KBM-7 (cell line): ENCODE results near the gene SLC12A8.

ENCODE experiments used
- DNase-seq: peaks from one replicate; pipeline ENCODE4 v3.0.0-alpha.2; 2015
- in situ Hi-C: fragments of 300-500 bp; cut with MboI; formaldehyde crosslinking; loops from 2 replicates; pipeline ENCODE4 v1.14.3; 2020; ENCODE audit warnings: low sequenced_read_pairs, low pct_unique_long_range_greater_than_20kb, mixed read lengths

The SLC12A8 gene

GRCh38 chr3:125212509-125213363 lies at the start of gene SLC12A8:
TSS of gene SLC12A8 (minus strand) at chr3:125212748. CDS start at chr3:125211349, 1,399 bp downstream.
- in situ Hi-C loops = no loop called here
- DNase-seq = no peak

- in situ Hi-C loops = no loop called here
Measured at GRCh38 chr3:125262161-125262560, 49.6 kb upstream of the SLC12A8 start.

GRCh38 chr3:125261031-125261430 lies 48.5 kb upstream of the SLC12A8 start:
- DNase-seq = no peak
- in situ Hi-C loops = no loop called here

More at GRCh38 chr3:125262161-125262560, 49.6 kb upstream of the SLC12A8 start:
- no peak for DNase-seq

GRCh38 chr3:125260158-125260557 lies 47.6 kb upstream of the SLC12A8 start:
- in situ Hi-C loops = no loop called here

GRCh38 chr3:125257536-125257935 lies 45.0 kb upstream of the SLC12A8 start:
- DNase-seq = peak; percentile 77
- in situ Hi-C loops = no loop called here

More at GRCh38 chr3:125260158-125260557, 47.6 kb upstream of the SLC12A8 start:
- no peak for DNase-seq

DNA sequence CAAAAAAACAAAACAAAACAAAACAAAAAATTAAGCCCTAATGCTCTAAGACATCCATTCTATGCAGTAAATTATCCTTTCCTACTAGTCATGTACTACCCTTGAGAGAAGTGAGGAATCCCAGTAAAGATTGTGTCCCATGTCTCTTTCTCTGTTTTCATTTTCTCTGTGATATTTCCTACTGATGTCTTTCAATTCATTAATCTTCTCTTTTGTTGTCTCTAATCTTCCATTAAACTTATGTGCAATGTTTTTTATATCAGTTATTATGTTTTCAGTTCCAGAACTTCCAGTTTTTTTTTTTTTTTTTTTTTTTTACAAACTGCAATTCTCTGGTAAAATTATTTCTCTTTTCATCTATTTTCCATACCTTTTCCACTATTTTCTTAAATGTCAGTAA lies 44.1 kb upstream of the SLC12A8 start:
- DNase-seq = no peak
- in situ Hi-C loops = no loop called here

DNA sequence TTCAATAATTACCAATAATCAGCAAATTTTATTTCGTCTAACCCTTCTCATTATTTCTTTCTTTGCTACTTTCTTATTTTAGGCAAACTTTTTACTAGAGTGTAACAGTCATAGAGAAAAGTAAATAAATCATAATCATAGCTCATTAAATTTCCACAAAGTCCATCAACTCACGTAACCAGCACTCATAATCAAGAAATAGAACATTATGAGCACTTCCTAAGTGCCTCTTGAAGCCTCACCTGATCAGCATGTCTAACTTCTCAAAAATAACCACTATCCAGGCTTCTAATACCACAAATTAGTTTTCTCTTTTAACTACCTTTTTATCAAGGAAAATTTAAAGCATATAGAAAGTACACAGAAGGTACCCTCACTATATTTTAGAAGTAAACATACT lies 38.4 kb upstream of the SLC12A8 start:
- DNase-seq = no peak
- in situ Hi-C loops = no loop called here

DNA sequence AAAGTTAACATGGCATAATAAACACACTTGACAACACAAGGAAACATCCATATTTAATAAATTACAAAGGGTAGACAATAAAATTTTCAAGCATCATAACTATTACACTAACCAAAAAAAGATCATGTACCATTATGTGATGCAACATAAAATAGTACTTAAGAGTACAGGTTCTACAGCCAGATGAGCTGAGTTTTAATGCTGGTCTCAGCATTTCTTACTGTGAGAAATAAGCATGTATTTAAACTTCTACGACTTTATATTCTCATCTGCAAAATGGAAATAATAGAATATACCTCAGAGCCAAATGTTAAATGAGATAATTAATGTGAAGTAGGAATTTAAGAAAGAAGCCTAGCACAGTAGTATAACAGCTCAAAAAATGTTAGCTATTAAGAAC lies 33.7 kb upstream of the SLC12A8 start:
- in situ Hi-C loops = no loop called here
- no peak for DNase-seq

- no peak for DNase-seq
- in situ Hi-C loops = no loop called here
Measured at GRCh38 chr3:125245521-125245920, 33.0 kb upstream of the SLC12A8 start.

DNA sequence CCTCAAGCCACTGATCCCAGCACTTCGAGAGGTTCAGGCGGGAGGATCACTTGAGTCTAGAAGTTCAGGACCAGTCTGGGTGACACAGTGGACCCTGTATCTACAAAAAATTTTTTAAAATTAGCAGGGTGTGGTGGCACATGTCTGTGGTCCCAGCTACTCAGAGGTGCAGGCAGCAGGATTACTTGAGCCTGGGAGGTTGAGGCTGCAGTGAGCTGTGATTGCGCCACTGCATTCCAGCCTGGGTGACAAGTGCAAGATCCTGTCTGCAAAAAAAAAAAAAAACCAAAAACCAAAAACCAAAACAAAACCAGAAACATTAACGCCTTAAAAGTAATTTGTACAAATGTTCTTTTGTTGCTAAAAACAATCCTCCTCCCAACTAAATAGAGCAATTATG lies 27.9 kb upstream of the SLC12A8 start:
- in situ Hi-C loops = no loop called here

GRCh38 chr3:125239266-125239665 lies 26.7 kb upstream of the SLC12A8 start:
- in situ Hi-C loops = no loop called here
- DNase-seq = no peak

More for the DNA sequence above, 27.9 kb upstream of the SLC12A8 start:
- no peak for DNase-seq

DNA sequence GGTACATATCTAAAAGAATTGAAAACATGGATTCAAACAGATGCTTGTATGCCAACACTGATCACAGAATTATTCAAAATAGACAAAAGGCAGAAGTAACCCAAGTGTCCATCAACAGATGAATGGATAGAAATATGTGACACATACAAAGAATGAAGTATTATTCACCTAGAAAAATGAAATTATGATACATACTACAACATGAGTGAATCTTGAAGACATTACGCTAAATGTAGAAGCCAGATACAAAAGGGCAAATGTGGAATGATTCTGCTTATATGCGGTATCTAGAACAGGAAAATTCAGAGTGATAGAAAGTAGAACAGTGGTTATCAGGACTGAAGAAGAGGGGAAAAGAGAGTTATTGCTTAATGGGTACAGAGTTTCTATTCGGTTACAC lies 26.2 kb upstream of the SLC12A8 start:
- in situ Hi-C loops = no loop called here
- DNase-seq = no peak

DNA sequence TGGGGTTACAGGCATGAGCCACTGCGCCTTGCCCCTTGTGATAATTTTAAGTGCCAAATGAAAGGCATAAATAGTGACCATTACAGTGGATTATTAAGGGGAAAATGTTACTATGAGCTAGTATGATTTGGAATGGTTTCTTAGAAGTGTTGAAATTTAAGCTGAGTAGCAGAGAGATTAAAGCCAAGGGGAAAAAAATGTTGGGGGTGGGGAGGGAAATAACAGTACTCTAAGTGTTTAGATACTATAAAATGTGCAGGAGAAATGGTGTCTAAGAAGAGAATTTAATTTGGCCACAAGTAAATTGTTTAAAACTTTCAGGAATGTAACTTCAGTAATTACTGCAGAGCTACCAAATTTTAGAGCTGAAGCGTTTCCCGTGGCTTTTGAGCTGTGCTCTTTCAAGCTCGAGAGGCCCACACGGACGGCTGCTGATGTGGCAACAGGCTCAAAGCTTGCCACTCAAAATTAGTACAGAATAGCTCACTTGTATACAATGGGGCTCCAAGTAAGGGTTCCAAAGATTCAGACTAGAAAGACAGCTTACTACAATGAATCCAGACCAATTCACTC lies 23.9 kb upstream of the SLC12A8 start:
- DNase-seq = no peak
- in situ Hi-C loops = no loop called here

GRCh38 chr3:125234831-125235230 lies 22.3 kb upstream of the SLC12A8 start:
- no peak for DNase-seq
- in situ Hi-C loops = no loop called here

DNA sequence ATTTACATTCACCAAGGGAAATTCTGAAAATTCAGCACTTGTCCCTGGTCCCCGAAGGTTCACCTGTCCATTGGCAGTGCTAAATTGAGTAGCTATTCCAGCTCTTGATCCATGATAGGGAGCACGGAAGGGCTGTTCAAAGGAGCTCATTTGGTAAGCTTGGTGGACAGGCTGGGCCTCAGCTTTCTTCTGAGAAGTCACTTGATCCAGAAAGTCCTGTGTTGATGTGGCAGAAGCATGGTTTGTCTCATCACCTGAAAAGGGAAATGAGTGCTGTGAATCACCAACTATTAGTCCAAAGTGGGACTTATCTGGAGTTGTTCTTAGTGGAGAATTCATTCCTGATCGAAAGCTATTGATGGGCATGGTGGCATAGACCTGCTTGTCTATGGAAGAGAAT lies 19.9 kb upstream of the SLC12A8 start:
- no peak for DNase-seq
- in situ Hi-C loops = no loop called here

DNA sequence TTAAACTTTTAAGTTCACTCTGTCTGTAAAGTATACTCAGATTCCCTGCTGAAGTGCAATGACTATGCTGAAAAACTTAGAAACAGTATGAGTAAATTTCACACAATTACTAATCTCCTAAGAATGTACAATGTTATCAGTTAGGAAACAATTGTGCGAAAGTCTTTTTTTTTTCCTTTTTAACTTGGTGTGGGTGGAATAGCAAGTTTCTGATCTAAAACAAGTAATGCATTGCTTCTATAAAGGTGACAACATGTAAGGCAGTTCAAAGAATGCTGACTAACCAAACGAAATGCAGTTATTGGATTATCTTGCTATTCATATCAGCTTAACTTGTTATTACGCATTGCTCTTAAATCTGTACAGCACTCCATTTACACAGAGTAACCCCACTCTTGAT lies 19.3 kb upstream of the SLC12A8 start:
- in situ Hi-C loops = no loop called here
- no peak for DNase-seq

DNA sequence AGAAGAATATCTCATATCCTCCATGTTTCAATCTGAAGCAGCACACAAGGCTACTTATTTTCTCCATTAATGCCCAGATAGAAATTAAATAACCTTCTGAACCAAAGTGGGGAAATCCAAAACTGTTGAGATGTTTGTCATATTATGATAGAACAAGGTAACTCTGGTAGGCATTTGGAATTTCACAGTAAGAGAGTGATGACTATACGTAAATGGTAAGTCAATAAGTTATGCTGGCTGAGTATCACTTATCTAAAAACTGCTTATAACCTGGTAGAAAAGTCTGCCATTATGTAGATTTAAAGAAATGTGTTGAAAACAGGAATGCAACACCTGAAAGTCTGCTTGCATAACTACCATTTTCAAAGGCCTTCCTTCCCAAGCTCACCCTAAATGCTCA lies 17.2 kb upstream of the SLC12A8 start:
- no peak for DNase-seq
- in situ Hi-C loops = no loop called here

- DNase-seq = no peak
- in situ Hi-C loops = no loop called here
Measured at GRCh38 chr3:125229168-125229567, 16.6 kb upstream of the SLC12A8 start.

GRCh38 chr3:125221831-125222230 lies 9.3 kb upstream of the SLC12A8 start:
- in situ Hi-C loops = no loop called here
- no peak for DNase-seq

- in situ Hi-C loops = no loop called here
- no peak for DNase-seq
Measured at GRCh38 chr3:125220727-125221429, 8.3 kb upstream of the SLC12A8 start.
